GM10847 (cell line): ENCODE data around the gene GNPNAT1.

Experiments used
- POLR2A ChIP-seq: IDR thresholded peaks from 2 replicates; pipeline ENCODE4 v1.6.1; 2011; ENCODE audit not compliant: insufficient read length; ENCODE audit errors: extremely low read depth

The GNPNAT1 gene

DNA sequence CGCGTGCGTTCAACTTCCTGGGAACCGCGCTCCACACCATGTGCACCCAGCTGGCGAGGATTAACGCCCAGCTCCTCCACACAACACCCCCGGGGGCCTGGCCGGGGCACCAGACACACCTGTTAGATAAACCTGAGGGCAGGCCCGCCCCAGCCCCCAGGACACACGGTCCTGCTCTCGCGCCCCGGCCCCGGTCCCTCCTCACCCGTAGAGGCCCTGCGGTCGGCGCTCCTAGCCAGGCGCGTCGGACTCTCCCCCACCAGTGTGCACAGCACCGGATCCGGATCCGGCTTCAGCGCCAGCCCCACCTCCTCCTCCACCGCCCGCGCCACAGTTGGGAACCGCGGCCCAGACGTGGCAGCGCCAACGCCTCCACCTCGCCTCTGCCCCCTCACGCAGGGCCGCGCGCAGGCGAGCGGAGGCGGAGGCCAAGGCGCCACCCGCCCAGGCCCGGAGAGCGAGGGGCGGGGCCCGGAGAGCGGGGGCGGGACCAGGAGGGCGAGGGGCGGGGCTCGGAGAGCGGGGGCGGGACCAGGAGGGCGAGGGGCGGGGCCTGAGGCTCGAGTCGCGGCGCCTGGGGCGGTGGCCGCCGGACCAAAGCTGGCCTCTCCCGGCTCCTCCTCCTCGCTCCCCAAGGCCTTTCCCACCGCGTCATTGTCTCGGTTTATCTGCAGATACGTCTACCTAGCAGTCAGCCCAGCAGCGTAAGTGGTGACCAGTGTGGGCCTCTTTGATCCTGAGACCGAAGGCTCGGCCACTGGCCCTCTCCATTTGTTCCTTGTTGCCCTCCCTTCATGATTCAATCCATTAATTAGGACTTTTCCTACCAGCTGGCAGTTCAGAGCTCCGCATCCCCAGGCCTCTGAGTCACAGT lies at the start of gene GNPNAT1:
GNPNAT1 (minus strand) TSS at position 385 of the 874 bp plus-strand sequence. CDS start 6,957 bp downstream, outside the sequence.
- TF ChIP-seq POLR2A = peak; percentile 70

DNA sequence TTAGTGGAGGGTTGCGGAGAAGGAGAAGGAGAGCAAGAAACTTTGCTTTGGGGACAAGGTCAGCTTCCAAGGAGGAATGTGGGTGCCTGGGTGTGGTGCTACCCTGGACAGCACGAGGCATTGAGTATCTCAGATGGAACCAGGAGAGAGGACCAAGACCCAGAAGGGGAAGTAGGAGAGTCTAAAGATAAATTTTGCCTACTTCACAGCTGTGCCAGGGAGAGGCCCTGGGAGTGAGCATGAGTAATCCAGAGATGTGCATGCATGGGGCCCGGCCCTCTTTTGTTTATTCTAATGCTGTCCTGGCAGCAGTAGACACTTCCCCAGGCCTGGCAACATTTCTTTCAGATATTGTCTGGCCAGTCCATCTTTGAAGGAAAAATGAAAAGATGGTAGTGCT lies 49.5 kb upstream of the GNPNAT1 start:
- no peak for TF ChIP-seq POLR2A

DNA sequence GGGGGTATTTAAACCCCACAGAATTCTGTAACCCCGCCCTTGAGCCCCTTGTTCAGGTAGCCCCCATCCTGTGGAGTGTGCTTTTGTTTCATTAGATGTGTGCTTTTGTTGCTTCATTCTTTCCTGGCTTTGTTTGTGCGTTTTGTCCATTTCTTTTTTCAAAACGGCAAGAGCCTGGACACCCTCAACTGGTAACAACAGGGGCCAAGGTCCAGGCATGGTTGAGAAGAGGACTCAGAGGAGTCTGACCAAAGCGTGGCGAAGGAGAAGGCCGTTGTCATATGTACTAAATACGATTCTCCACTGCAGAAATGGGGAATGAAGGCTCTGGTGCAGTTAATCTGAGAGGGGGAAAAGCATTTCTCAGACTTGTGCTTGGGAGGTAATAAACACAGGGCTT lies 46.0 kb upstream of the GNPNAT1 start:
- no peak for TF ChIP-seq POLR2A

DNA sequence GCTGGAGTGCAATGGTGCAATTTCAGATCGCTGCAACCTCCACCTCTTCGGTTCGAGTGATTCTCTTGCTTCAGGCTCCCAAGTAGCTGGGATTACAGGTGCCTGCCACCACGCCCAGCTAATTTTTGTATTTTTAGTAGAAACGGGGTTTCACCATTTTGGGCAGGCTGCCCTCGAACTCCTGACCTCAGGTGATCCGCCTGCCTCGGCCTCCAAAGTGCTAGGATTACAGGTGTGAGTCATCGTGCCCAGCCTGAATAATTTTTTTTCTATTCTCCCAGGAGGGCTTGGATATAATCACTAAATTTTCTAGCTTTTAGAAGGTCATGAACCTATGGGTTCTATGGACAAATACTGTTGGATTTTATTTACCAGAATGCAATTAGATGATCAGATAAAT lies 44.7 kb upstream of the GNPNAT1 start:
- no peak for TF ChIP-seq POLR2A

DNA sequence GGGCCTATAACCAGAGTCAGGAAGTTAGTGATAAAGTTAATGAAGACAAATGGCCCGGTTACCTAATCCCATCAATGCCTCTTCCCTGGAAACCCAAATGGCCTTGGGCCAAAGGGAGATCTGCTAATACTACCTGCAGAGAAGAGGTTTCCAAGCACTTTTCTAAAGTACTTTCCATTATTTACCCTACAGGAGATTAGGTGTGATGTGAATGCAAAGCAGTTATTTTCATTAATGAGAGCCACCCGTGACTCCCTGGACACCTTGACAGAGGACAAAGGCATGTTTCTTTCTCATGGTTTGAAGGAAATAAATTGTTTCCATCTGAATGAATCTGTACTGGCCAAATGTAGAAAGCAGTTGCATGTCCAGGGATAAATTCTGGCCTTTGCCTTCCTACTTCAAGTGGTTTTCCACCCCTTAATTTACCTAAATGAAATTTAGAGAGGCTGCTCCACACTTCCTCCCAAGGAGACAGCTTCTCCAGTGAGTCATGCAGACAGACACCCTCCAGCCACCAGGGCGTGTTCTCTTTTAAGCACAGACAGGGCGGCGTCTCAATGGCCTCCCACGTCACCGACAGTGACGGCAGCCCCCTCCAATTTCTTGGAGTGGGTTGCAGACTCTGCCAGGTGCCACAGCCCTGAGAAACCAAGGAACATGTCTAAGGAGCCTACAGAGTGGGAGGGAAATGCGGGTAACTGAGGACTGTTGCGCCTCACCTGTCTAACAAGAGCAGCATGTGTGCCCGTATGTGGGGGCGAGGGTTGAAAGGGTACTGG lies 43.9 kb upstream of the GNPNAT1 start:
- TF ChIP-seq POLR2A = no peak

DNA sequence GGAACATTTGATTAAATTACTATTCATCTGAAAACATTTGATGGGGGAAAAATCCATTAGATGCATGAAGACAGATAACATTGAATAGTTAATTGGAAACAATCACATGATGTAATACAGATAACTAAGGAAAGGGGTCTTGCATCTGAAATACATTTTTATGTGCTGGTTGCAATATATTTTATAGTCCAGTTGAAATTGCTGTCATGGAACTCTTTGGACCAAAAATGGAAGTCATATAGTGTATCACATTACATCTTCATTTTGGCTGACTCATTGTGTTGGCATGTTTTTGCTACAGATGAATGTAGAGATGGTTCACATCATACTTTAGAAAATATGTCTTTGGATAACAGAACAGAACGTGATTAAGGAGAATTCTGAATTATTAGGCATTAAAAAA lies 43.0 kb upstream of the GNPNAT1 start:
- no peak for TF ChIP-seq POLR2A

DNA sequence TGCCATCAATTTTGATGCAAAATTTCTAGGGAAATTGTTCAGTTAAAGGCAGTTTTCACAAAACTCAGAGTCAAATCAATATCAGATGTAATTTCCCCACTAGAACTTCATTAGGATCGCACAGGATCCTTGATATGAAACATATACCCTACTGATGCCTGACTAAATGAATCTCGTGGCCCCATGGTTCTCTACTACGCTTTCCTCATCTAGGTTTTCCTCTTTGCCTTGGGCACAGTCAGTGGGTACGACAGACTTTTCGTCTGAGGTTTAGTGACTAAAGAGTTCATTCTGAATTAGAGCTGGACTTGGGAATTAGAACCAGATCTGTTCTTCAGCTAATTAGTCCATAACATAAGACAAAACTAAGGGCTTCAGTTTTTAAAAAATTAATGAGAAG lies 42.5 kb upstream of the GNPNAT1 start:
- no peak for TF ChIP-seq POLR2A

DNA sequence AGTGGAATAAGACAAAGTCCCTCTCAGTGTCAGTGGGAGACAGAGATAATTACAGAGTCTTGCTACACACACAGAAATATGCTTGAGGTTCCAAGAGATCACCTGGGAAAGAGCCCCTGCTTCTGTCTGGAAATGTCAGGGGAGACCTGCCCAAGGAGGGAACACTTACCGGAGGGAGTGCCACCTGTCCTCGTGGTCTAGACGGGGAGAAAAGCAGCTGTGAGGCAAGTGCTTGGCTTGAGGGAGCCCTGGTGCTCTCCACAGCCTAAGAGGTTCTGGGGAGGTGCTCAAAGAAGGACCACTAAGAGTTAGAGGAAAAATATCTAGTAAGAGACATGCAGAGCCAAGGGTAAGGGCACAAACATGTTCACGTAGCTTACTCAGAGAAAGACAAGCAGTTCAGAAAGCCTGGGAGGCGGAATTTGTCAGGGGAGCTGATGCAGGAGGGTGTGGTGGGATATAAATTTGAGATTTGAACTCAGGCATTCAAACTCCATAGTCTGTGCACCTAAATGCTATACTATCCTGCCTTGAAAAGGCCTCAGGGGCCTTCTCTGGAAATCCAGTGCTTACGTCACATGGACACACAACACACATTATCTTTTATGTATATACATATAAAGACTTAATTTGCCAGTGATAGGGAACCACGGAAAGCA lies 38.2 kb upstream of the GNPNAT1 start:
- TF ChIP-seq POLR2A = no peak

DNA sequence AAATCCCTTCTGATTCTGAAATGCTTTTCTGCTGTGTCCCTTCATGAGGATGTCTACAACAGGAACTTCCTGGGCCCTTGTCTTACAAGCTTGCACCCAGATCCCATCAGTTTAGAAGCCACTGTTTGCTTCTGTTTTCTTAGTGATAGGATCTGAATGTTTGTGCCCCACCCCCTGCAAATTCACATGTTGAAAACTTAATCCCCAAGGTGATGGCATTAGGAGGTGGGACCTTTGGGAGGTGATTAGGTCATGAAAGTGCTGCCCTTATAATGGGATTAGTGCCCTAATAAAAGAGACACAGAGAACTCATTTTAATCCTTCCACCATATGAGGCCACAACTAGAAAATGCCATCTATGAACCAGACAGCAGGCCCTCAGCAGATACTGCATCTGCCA lies 36.0 kb upstream of the GNPNAT1 start:
- no peak for TF ChIP-seq POLR2A

DNA sequence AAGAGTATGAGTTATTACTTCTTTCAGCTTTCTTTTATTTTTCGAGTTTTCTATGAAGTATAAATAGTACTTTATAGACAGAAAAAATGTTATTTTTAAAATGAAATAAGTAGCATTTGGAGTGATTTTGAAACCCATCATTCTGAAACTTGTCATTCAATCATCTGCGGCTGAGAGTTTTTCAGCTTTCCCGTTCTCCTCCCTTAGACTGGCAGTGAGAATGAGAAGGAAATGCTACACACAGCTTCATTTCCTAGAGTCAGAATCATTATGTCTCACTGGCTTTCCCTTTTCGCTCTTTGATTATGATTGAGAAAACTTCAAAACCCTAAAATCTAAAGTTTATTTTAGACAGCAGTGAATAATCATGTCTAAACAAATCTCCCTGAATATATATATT lies 33.7 kb upstream of the GNPNAT1 start:
- TF ChIP-seq POLR2A = no peak

DNA sequence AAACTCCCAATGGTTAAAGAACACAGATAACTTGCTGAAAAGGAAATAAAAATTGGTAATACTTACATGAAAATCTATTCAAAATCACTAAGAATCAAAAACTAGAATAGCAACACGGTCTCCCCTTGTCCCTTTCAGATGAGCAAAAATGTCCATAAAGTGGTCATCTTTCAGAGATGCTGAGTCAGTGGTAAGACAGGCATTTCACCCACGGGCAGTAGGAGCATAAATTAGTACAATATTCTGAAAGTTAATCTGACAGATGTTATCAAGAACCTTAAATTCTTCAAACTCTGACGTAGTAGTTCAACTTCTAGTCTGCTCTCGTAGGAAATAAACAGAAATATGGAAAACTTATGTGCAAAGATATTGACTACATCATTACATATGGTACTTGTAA lies 33.1 kb upstream of the GNPNAT1 start:
- TF ChIP-seq POLR2A = no peak

DNA sequence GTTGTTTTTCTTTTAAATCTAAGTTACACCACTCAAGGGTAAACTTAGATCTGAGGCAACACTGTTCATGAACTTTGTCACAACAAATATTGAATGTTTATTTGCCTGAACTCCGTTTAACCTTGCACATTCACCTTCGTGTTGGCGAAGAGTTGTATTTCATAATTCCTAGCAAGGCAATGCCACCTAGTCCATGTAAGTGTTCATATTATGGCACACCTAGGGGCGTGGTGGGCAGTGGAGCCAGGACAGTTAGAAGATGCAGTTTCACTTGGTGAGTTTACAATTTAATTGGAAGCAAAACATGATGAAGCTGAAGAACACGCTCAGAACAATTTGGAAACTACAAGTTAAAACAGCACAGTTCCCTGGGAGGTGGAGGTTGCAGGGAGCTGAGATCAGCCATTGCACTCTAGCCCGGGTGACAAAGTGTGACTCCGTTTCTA lies 30.4 kb upstream of the GNPNAT1 start:
- no peak for TF ChIP-seq POLR2A

DNA sequence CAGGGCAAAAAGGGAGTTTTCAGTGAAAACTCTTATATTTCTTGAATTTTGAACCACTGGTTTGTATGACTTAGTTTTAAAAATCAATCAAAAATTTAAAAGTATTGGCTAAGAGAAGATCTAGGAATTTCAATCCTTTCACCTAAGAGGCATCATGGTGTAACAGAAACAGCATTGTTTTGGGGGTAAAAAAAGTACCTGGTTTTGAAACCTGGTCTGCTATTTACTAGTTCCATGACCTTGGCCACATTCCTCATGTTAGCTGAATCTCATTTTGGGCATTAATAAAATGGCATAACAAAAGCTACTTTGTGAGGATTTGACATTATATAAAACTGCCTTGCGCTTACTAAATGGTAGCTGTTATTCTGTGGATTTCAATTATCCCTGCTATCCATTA lies 16.7 kb upstream of the GNPNAT1 start:
- TF ChIP-seq POLR2A = no peak

DNA sequence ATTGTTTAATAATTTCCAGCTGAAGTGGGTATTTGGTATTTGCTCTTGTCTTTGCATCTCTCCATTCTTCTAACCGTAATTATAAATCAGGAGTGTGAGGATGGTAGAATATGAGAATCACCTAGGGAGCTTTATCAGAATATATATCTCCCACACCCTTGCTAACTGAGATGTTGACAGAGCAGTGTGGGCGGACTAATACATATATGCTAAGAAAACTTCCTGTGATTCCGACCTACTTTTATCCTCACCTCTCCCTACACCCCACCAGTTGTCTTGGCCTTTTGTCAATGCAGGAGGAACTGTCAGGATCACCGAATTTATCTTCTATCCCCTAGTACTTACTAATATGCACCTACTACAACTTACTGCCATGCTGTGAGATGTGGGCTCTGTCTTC lies 14.7 kb upstream of the GNPNAT1 start:
- no peak for TF ChIP-seq POLR2A

DNA sequence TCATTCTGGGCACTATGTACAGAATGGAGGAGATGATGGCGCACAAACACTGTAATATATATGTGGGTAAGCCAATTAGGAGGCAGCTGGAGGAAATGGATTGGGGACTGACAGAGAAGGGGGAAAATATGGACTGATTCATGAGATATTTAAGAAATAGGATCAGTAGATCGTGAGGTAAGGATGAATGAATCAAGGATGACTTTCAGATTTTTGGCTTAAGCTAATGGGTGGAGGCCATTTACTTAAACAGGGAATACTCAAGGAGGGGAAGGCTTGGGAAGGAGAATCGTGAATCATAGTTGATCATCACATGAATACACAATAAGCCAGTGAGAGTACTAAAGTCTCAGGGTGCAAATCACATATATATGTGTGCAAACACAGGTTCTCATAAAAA lies 11.2 kb upstream of the GNPNAT1 start:
- no peak for TF ChIP-seq POLR2A
